GM23338 (cell line): Measurements from ENCODE around the gene RAPGEF4. TPM values are rescaled to one million over a fixed set of nuclear protein-coding genes. Genes with fewer than 3 reads are reported as not detected.

Experiments
- ATAC-seq: fragments of 200-7000 bp; cut with Tn5 transposase; 3 replicates; pipeline ENCODE4 v1.9.1; 2020
- DNase-seq: peaks from one replicate; pipeline ENCODE4 v3.0.0-alpha.2; 2015; ENCODE audit warnings: low spot score
- H2AFZ ChIP-seq: fragments of 200-600 bp; sonication (generic); 2 replicates; pipeline ENCODE4 v1.8.0; 2016; ENCODE audit warnings: antibody characterized with exemption, mild to moderate bottlenecking, moderate library complexity
- H3F3A ChIP-seq: fragments of 200-600 bp; sonication (generic); replicated peaks from 2 replicates; pipeline ENCODE4 v1.8.0; 2017; ENCODE audit warnings: antibody characterized with exemption, mixed run types, low read depth
- H3K27ac ChIP-seq: fragments of 200-600 bp; sonication (generic); 2 replicates; pipeline ENCODE4 v1.6.1; 2016; ENCODE audit warnings: low read depth
- H3K27me3 ChIP-seq: fragments of 200-600 bp; sonication (generic); 2 replicates; pipeline ENCODE4 v1.8.0; 2016; ENCODE audit warnings: mild to moderate bottlenecking, mixed run types, moderate library complexity; ENCODE audit not compliant: insufficient read depth
- H3K36me3 ChIP-seq: fragments of 200-600 bp; sonication (generic); 2 replicates; pipeline ENCODE4 v1.8.0; 2016; ENCODE audit warnings: mild to moderate bottlenecking; ENCODE audit not compliant: insufficient read depth
- H3K4me1 ChIP-seq: fragments of 200-600 bp; sonication (generic); 2 replicates; pipeline ENCODE4 v1.8.0; 2016; ENCODE audit warnings: mild to moderate bottlenecking, moderate library complexity; ENCODE audit not compliant: insufficient read depth
- H3K4me2 ChIP-seq: fragments of 200-600 bp; sonication (generic); 2 replicates; pipeline ENCODE4 v1.7.1; 2017; ENCODE audit warnings: mixed run types
- H3K4me3 ChIP-seq: fragments of 200-600 bp; sonication (generic); 2 replicates; pipeline ENCODE4 v1.6.1; 2016; ENCODE audit warnings: mixed run types
- H3K79me2 ChIP-seq: fragments of 200-600 bp; sonication (generic); replicated peaks from 2 replicates; pipeline ENCODE4 v1.8.0; 2017; ENCODE audit warnings: mild to moderate bottlenecking; ENCODE audit not compliant: insufficient read depth
- H3K9me2 ChIP-seq: fragments of 200-600 bp; sonication (generic); 2 replicates; pipeline ENCODE4 v1.8.0; 2017; ENCODE audit not compliant: insufficient read depth
- H4K20me1 ChIP-seq: fragments of 200-600 bp; sonication (generic); replicated peaks from 2 replicates; pipeline ENCODE4 v1.8.0; 2017; ENCODE audit warnings: mild to moderate bottlenecking; ENCODE audit not compliant: insufficient read depth
- H3K27ac Mint-ChIP-seq: 2 replicates; pipeline ENCODE4 v1.8.0; 2020; ENCODE audit warnings: inconsistent platforms, mild to moderate bottlenecking, moderate library complexity, mixed read lengths
- H3K27me3 Mint-ChIP-seq: 3 replicates; pipeline ENCODE4 v1.8.0; 2022; ENCODE audit warnings: low read depth, mild to moderate bottlenecking, moderate library complexity, mixed read lengths, inconsistent platforms; ENCODE audit not compliant: insufficient read depth, poor library complexity
- H3K36me3 Mint-ChIP-seq: 3 replicates; pipeline ENCODE4 v1.8.0; 2021; ENCODE audit warnings: low read depth, mild to moderate bottlenecking, inconsistent platforms, moderate library complexity, mixed read lengths
- H3K4me1 Mint-ChIP-seq: 3 replicates; pipeline ENCODE4 v1.8.0; 2020; ENCODE audit warnings: mild to moderate bottlenecking, inconsistent platforms, mixed read lengths
- H3K4me3 Mint-ChIP-seq: 3 replicates; pipeline ENCODE4 v1.8.0; 2021; ENCODE audit warnings: moderate library complexity, mild to moderate bottlenecking, inconsistent platforms, mixed read lengths
- H3K9me3 Mint-ChIP-seq: 3 replicates; pipeline ENCODE4 v1.8.0; 2020; ENCODE audit warnings: moderate library complexity, mild to moderate bottlenecking, inconsistent platforms, mixed read lengths
- CREB1 ChIP-seq: fragments of 250-450 bp; sonication (Bioruptor Pico); IDR thresholded peaks from 2 replicates; pipeline ENCODE4 v1.5.0; 2020; ENCODE audit warnings: low read depth, mild to moderate bottlenecking, moderate library complexity
- CTCF ChIP-seq, 2 experiments: fragments of 200-600 bp in 1 of 2; sonication (generic) in 1 of 2; conservative IDR thresholded peaks; 2 replicates each; pipeline versions ENCODE4 v1.5.1 to v1.6.1; 2016 to 2017; ENCODE audit warnings: antibody characterized with exemption in 2 of 2, low read depth in 2 of 2, mild to moderate bottlenecking in 2 of 2, moderate library complexity in 1 of 2
- EZH2 ChIP-seq: fragments of 200-600 bp; sonication (generic); IDR thresholded peaks from one replicate; pipeline ENCODE4 v1.8.0; 2017; ENCODE audit warnings: antibody characterized with exemption, mild to moderate bottlenecking, low read depth; ENCODE audit not compliant: unreplicated experiment
- EZH2phosphoT487 ChIP-seq: fragments of 200-600 bp; sonication (generic); IDR thresholded peaks from one replicate; pipeline ENCODE4 v1.8.1; 2018; ENCODE audit warnings: antibody characterized with exemption; ENCODE audit not compliant: unreplicated experiment
- NANOG ChIP-seq: IDR thresholded peaks from 2 replicates; pipeline ENCODE4 v1.6.1; 2016; ENCODE audit warnings: antibody characterized with exemption, borderline replicate concordance
- POLR2AphosphoS5 ChIP-seq: IDR thresholded peaks from 2 replicates; pipeline ENCODE4 v1.6.1; 2016; ENCODE audit warnings: antibody characterized with exemption, low read depth
- STAT1 ChIP-seq: IDR thresholded peaks from one replicate; pipeline ENCODE4 v1.6.1; 2016; ENCODE audit warnings: antibody characterized with exemption; ENCODE audit not compliant: unreplicated experiment
- ZNF462 ChIP-seq: fragments of 250-450 bp; sonication (Bioruptor Pico); IDR thresholded peaks from 2 replicates; pipeline ENCODE4 v1.5.0; 2020; ENCODE audit warnings: mild to moderate bottlenecking, moderate library complexity
- polyA plus RNA-seq: library from polyadenylated mRNA; unstranded; fragments of >200 nt; fragmentation: Nextera tagmentation; extraction: Ambion mirVana; gene quantifications from 2 replicates; pipeline ENCODE4 v1.2.1, GENCODE V29; 2016
- total RNA-seq: library from RNA; depleted of rRNA; stranded (reverse); fragments of >200 nt; shearing (Covaris generic); gene quantifications from 2 replicates; pipeline ENCODE4 v1.2.3, GENCODE V29; 2014

Gene RAPGEF4
- total and polyA plus RNA-seq, 2 experiments from 2014 or later: 1.7 to 4.7 TPM

GRCh38 chr2:172908275-172908674 lies 172.6 kb downstream of the RAPGEF4 start:
- DNase-seq (no peak), ATAC-seq (no peak)
- Histone ChIP-seq H2AFZ (no peak overlapping the region), H3K4me3 (no peak overlapping the region), H3K27ac (no peak overlapping the region), H3K79me2 (no peaks in the 10 kb centered on the region), H3K36me3 (no peaks in the 10 kb centered on the region), H4K20me1 (no peaks in the 10 kb centered on the region), H3K4me1 (no peaks in the 10 kb centered on the region; the same call in 1 of the 2 replicates), H3K27me3 (no peaks in the 10 kb centered on the region), H3K9me2 (no peaks in the 10 kb centered on the region), H3F3A (no peaks in the 10 kb centered on the region), H3K4me2 (no peak overlapping the region)
- Mint-ChIP-seq H3K27me3 (peaks cover 1% of the 10 kb centered on the region), H3K36me3 (no peaks in the 10 kb centered on the region), H3K4me3 (no peak overlapping the region), H3K27ac (no peak overlapping the region), H3K9me3 (no peaks in the 10 kb centered on the region), H3K4me1 (peaks cover 22% of the 10 kb centered on the region)
- TF ChIP-seq ZNF462 (CRISPR knock-in tag) (no peak), CREB1 (CRISPR knock-in tag) (no peak), STAT1 (no peak), NANOG (no peak), EZH2phosphoT487 (no peak), EZH2 (no peak), POLR2AphosphoS5 (no peak), CTCF (conservative IDR thresholded peaks at IDR 0.05; ENCODE audit: low read depth in 2 of 2) (no peak)
